HEK293 (cell line): ENCODE results near the gene GHRHR.

ENCODE experiments used
- CTCF ChIA-PET: fragments of 350-600 bp; formaldehyde crosslinking; extraction: SDS; loops from one replicate; lab custom pipeline; 2021; ENCODE audit warnings: antibody characterized with exemption; lab: Yijun Ruan, JAX
- POLR2A ChIA-PET: fragments of 300-600 bp; formaldehyde crosslinking; extraction: SDS; loops from one replicate; lab custom pipeline; 2020; ENCODE audit warnings: antibody characterized with exemption, inconsistent platforms; lab: Yijun Ruan, JAX
- H3K27ac ChIP-seq: fragments of 200-500 bp; sonication (Bioruptor generic); 2 replicates; pipeline ENCODE4 v1.5.1; 2014; ENCODE audit warnings: low read depth, low read length, control low read depth, inconsistent platforms; ENCODE audit errors: extremely low read depth
- H3K36me3 ChIP-seq, 2 experiments: fragments of 200-500 bp in 1 of 2; sonication (Bioruptor generic) in 1 of 2; 1 replicate in 1 of 2; 2 replicates in 1 of 2; pipeline ENCODE4 v1.5.1; 2014 to 2017; ENCODE audit warnings: inconsistent platforms in 2 of 2, low read length in 2 of 2; ENCODE audit not compliant: control insufficient read depth in 2 of 2, insufficient read depth in 1 of 2
- H3K4me1 ChIP-seq: fragments of 200-500 bp; sonication (Bioruptor generic); 2 replicates; pipeline ENCODE4 v1.5.1; 2014; ENCODE audit warnings: mild to moderate bottlenecking, low read length, inconsistent platforms; ENCODE audit not compliant: control insufficient read depth, insufficient read depth
- H3K4me3 ChIP-seq: 2 replicates; pipeline ENCODE4 v1.5.1; 2011; ENCODE audit warnings: low read depth, mild to moderate bottlenecking, control low read depth, low read length, moderate library complexity
- H3K9me3 ChIP-seq: fragments of 200-500 bp; sonication (Bioruptor generic); 2 replicates; pipeline ENCODE4 v1.5.1; 2014; ENCODE audit warnings: low read depth, low read length, inconsistent platforms; ENCODE audit not compliant: control insufficient read depth, insufficient read depth
- BCL6B ChIP-seq: fragments of 450-650 bp; formaldehyde crosslinking; IDR thresholded peaks from 2 replicates; pipeline ENCODE4 v1.5.1; 2017; ENCODE audit warnings: missing biosample characterization, missing genetic modification characterization
- CTCF ChIP-seq: fragments of 450-650 bp; formaldehyde crosslinking; IDR thresholded peaks from 2 replicates; pipeline ENCODE4 v1.5.1; 2016; ENCODE audit warnings: missing biosample characterization, missing genetic modification characterization
- INSM2 ChIP-seq: fragments of 450-650 bp; formaldehyde crosslinking; IDR thresholded peaks from 2 replicates; pipeline ENCODE4 v1.5.1; 2016; ENCODE audit warnings: missing biosample characterization, missing genetic modification characterization
- KLF1 ChIP-seq: fragments of 450-650 bp; formaldehyde crosslinking; IDR thresholded peaks from 2 replicates; pipeline ENCODE4 v1.5.1; 2016; ENCODE audit warnings: missing biosample characterization, missing genetic modification characterization
- RBAK ChIP-seq: fragments of 450-650 bp; formaldehyde crosslinking; IDR thresholded peaks from 2 replicates; pipeline ENCODE4 v1.5.1; 2016; ENCODE audit warnings: missing biosample characterization, missing genetic modification characterization
- REST ChIP-seq: fragments of 450-650 bp; formaldehyde crosslinking; IDR thresholded peaks from 2 replicates; pipeline ENCODE4 v1.5.1; 2016; ENCODE audit warnings: missing biosample characterization, missing genetic modification characterization
- ZBTB10 ChIP-seq: fragments of 450-650 bp; formaldehyde crosslinking; IDR thresholded peaks from 2 replicates; pipeline ENCODE4 v1.5.1; 2016; ENCODE audit warnings: missing biosample characterization, missing genetic modification characterization
- ZBTB17 ChIP-seq: fragments of 450-650 bp; formaldehyde crosslinking; IDR thresholded peaks from 2 replicates; pipeline ENCODE4 v1.5.1; 2016; ENCODE audit warnings: missing biosample characterization, missing genetic modification characterization
- ZBTB49 ChIP-seq: fragments of 450-650 bp; formaldehyde crosslinking; IDR thresholded peaks from 2 replicates; pipeline ENCODE4 v1.5.1; 2016; ENCODE audit warnings: missing biosample characterization, missing genetic modification characterization, low read depth
- ZBTB8A ChIP-seq: fragments of 450-650 bp; formaldehyde crosslinking; IDR thresholded peaks from 2 replicates; pipeline ENCODE4 v1.5.1; 2016; ENCODE audit warnings: missing biosample characterization, missing genetic modification characterization
- ZFP37 ChIP-seq: fragments of 450-650 bp; formaldehyde crosslinking; IDR thresholded peaks from 2 replicates; pipeline ENCODE4 v1.5.1; 2016; ENCODE audit warnings: missing biosample characterization, missing genetic modification characterization
- ZNF132 ChIP-seq: fragments of 450-650 bp; formaldehyde crosslinking; IDR thresholded peaks from 2 replicates; pipeline ENCODE4 v1.5.1; 2017; ENCODE audit warnings: missing biosample characterization, missing genetic modification characterization, borderline replicate concordance
- ZNF138 ChIP-seq: fragments of 450-650 bp; formaldehyde crosslinking; IDR thresholded peaks from 2 replicates; pipeline ENCODE4 v1.5.1; 2016; ENCODE audit warnings: missing biosample characterization, missing genetic modification characterization, borderline replicate concordance
- ZNF221 ChIP-seq: fragments of 450-650 bp; formaldehyde crosslinking; IDR thresholded peaks from 2 replicates; pipeline ENCODE4 v1.5.1; 2017; ENCODE audit warnings: missing biosample characterization, missing genetic modification characterization, borderline replicate concordance
- ZNF416 ChIP-seq: fragments of 450-650 bp; formaldehyde crosslinking; IDR thresholded peaks from 2 replicates; pipeline ENCODE4 v1.5.1; 2016; ENCODE audit warnings: missing biosample characterization, missing genetic modification characterization
- ZNF623 ChIP-seq: fragments of 450-650 bp; formaldehyde crosslinking; IDR thresholded peaks from 2 replicates; pipeline ENCODE4 v1.5.1; 2016; ENCODE audit warnings: missing biosample characterization, missing genetic modification characterization
- ZNF791 ChIP-seq: fragments of 450-650 bp; formaldehyde crosslinking; IDR thresholded peaks from 2 replicates; pipeline ENCODE4 v1.5.1; 2016; ENCODE audit warnings: missing biosample characterization, missing genetic modification characterization

The GHRHR gene

GRCh38 chr7:30995536-30995935 is 31.8 kb downstream of the GHRHR start (continued):
- no peak for TF ChIP-seq ZBTB17 (tag by site-specific recombination)
- no peak for TF ChIP-seq RBAK (tag by site-specific recombination)
- TF ChIP-seq ZNF791 = no peak
- TF ChIP-seq INSM2 = no peak
- no peak for TF ChIP-seq ZBTB8A

GRCh38 chr7:30996256-30996655 is 32.5 kb downstream of the GHRHR start:
- no peak overlapping the region for H3K4me3 ChIP-seq
- no peak overlapping the region for H3K27ac ChIP-seq
- ChIA-PET CTCF (no interaction called here), POLR2A (no interaction called here)
- TF ChIP-seq ZNF138 (no peak), BCL6B (tag by site-specific recombination) (no peak), ZBTB49 (tag by site-specific recombination) (no peak), CTCF (tag by site-specific recombination) (no peak), KLF1 (tag by site-specific recombination) (no peak), ZNF416 (no peak), ZFP37 (tag by site-specific recombination) (no peak), ZNF221 (no peak), ZNF132 (tag by site-specific recombination) (no peak), ZBTB10 (tag by site-specific recombination) (no peak)
- H3K36me3 ChIP-seq = no peaks in the 10 kb centered on the region
- no peaks in the 10 kb centered on the region for H3K9me3 ChIP-seq
- H3K4me1 ChIP-seq = no peaks in the 10 kb centered on the region

- CTCF ChIA-PET = interaction anchor here (1.1 kb wide), 1 partner anchor 15 kb away, joined by 3 read pairs; no protein-coding TSS in a partner anchor
Observed at GRCh38 chr7:30996883-30997282, 33.1 kb downstream of the GHRHR start.

More at GRCh38 chr7:30996883-30997282, 33.1 kb downstream of the GHRHR start:
- TF ChIP-seq ZNF623 (tag by site-specific recombination) = peak; percentile 52
- TF ChIP-seq REST = no peak
- Histone ChIP-seq H3K4me3 (no peak overlapping the region), H3K4me1 (no peaks in the 10 kb centered on the region), H3K27ac (no peak overlapping the region), H3K36me3 (no peaks in the 10 kb centered on the region), H3K9me3 (no peaks in the 10 kb centered on the region)
- POLR2A ChIA-PET = no interaction called here
